Uterus (tissue), 4 donors: ENCODE results near the gene SUPT3H. TPM values are rescaled to one million over a fixed set of nuclear protein-coding genes. Genes with fewer than 3 reads are reported as not detected.

Experiments
- DNase-seq, 2 donors: peaks; one replicate each; pipeline ENCODE4 v3.0.0-alpha.2; 2019 to 2020
- H3K27ac ChIP-seq, 2 donors: fragments of 200-600 bp; sonication (generic); 1 replicate in 1 of 2; 2 replicates in 1 of 2; pipeline ENCODE4 v1.5.1; 2016 to 2018
- H3K27me3 ChIP-seq, 2 donors: fragments of 200-600 bp; sonication (generic); one replicate each; pipeline ENCODE4 v1.5.1; 2018 to 2019; ENCODE audit warnings: control low read depth in 1 of 2
- H3K36me3 ChIP-seq, 2 donors: fragments of 200-600 bp; sonication (generic); one replicate each; pipeline ENCODE4 v1.5.1; 2019; ENCODE audit warnings: control low read depth in 1 of 2
- H3K4me1 ChIP-seq, 2 donors: fragments of 200-600 bp; sonication (generic); one replicate each; pipeline ENCODE4 v1.5.1; 2018 to 2019; ENCODE audit warnings: control low read depth in 1 of 2
- H3K4me3 ChIP-seq, 2 donors: fragments of 200-600 bp; sonication (generic); 1 replicate in 1 of 2; 2 replicates in 1 of 2; pipeline ENCODE4 v1.5.1; 2018 to 2019; ENCODE audit warnings: mild to moderate bottlenecking in 1 of 2
- H3K9me3 ChIP-seq, 2 donors: fragments of 200-600 bp; sonication (generic); one replicate each; pipeline ENCODE4 v1.5.1; 2019; ENCODE audit warnings: control low read depth in 1 of 2
- CTCF ChIP-seq, 4 experiments: fragments of 200-600 bp in 2 of 4; fragments of 450-650 bp in 2 of 4; sonication (generic) in 2 of 4; IDR thresholded peaks; one replicate each; pipeline ENCODE4 v1.5.1; 2016 to 2019; ENCODE audit warnings: antibody characterized with exemption in 4 of 4, mild to moderate bottlenecking in 2 of 4, moderate library complexity in 1 of 4
- POLR2A ChIP-seq, 2 donors: fragments of 450-650 bp; IDR thresholded peaks; one replicate each; pipeline ENCODE4 v1.6.1; 2016; ENCODE audit warnings: antibody characterized with exemption in 2 of 2, mild to moderate bottlenecking in 1 of 2, moderate library complexity in 1 of 2
- intact Hi-C: fragments of 100-400 bp; cut with DNase I; formaldehyde crosslinking; loops from one replicate; pipeline ENCODE4 v1.15.1; 2023; ENCODE audit warnings: low total_unique reads
- microRNA counts, 2 donors: library from miRNA; unstranded; fragments of <30 nt; microRNA quantifications; one replicate each; lab custom pipeline; 2016 to 2017
- microRNA-seq: library from miRNA; unstranded; fragments of <30 nt; microRNA quantifications from one replicate; pipeline ENCODE4, GENCODE V29; 2016; ENCODE audit warnings: borderline microRNAs expressed, borderline replicate concordance
- small RNA-seq: library from RNA; depleted of rRNA; stranded (forward); fragments of <200 nt; gene quantifications from one replicate; pipeline ENCODE3, GENCODE V24; 2016
- total RNA-seq, 4 donors: library from RNA; depleted of rRNA in 3 of 4; stranded (reverse); fragments of >200 nt in 3 of 4; gene quantifications; one replicate each; pipeline versions ENCODE4 v1.1.0 to v1.2.4, GENCODE V29; 2014 to 2023
- donor health status: DM: yes; HTN: yes; CAD: no.

SUPT3H gene
- total RNA-seq, 4 donors from 2014 or later, result 1.3 to 14.9 (median 7.6) TPM

GRCh38 chr6:44784195-44784594 is 593.5 kb downstream of the SUPT3H start:
- no peaks in the 10 kb centered on the region for H3K27me3 ChIP-seq
- DNase-seq, result no peak
- no peak overlapping the region for H3K4me3 ChIP-seq
- H3K27ac ChIP-seq, result no peak overlapping the region
- no peaks in the 10 kb centered on the region for H3K36me3 ChIP-seq
- H3K4me1 ChIP-seq, result no peaks in the 10 kb centered on the region
- H3K9me3 ChIP-seq, result no peaks in the 10 kb centered on the region
- intact Hi-C loops, result no loop called here
- TF ChIP-seq CTCF (IDR thresholded peaks at IDR 0.05) (no peak), POLR2A (IDR thresholded peaks at IDR 0.05) (no peak)

- H3K27ac ChIP-seq, result no peak overlapping the region
- intact Hi-C loops, result no loop called here
- H3K4me1 ChIP-seq, result no peaks in the 10 kb centered on the region
- H3K9me3 ChIP-seq, result no peaks in the 10 kb centered on the region
- H3K36me3 ChIP-seq, result no peaks in the 10 kb centered on the region
- TF ChIP-seq POLR2A (IDR thresholded peaks at IDR 0.05) (no peak), CTCF (IDR thresholded peaks at IDR 0.05) (no peak)
- no peak overlapping the region for H3K4me3 ChIP-seq
- DNase-seq, result no peak
- no peaks in the 10 kb centered on the region for H3K27me3 ChIP-seq
Measured at GRCh38 chr6:44782892-44783291, 594.8 kb downstream of the SUPT3H start.

GRCh38 chr6:44781912-44782597 is 595.7 kb downstream of the SUPT3H start:
- H3K9me3 ChIP-seq, result no peaks in the 10 kb centered on the region
- H3K4me1 ChIP-seq, result no peaks in the 10 kb centered on the region
- DNase-seq, result no peak
- no peaks in the 10 kb centered on the region for H3K27me3 ChIP-seq
- intact Hi-C loops, result no loop called here
- H3K4me3 ChIP-seq, result no peak overlapping the region
- H3K36me3 ChIP-seq, result no peaks in the 10 kb centered on the region
- no peak overlapping the region for H3K27ac ChIP-seq
- no peak for TF ChIP-seq POLR2A (IDR thresholded peaks at IDR 0.05)
- no peak for TF ChIP-seq CTCF (IDR thresholded peaks at IDR 0.05)

- Histone ChIP-seq H3K4me1 (no peaks in the 10 kb centered on the region), H3K4me3 (no peak overlapping the region), H3K9me3 (no peaks in the 10 kb centered on the region), H3K27me3 (no peaks in the 10 kb centered on the region), H3K27ac (no peak overlapping the region), H3K36me3 (no peaks in the 10 kb centered on the region)
- TF ChIP-seq POLR2A (IDR thresholded peaks at IDR 0.05), result no peak
- intact Hi-C loops, result no loop called here
- no peak for DNase-seq
Measured at GRCh38 chr6:44780161-44780560, 597.6 kb downstream of the SUPT3H start.

GRCh38 chr6:44779130-44779826 is 598.5 kb downstream of the SUPT3H start:
- intact Hi-C loops, result no loop called here
- TF ChIP-seq CTCF (IDR thresholded peaks at IDR 0.05) (no peak), POLR2A (IDR thresholded peaks at IDR 0.05) (no peak)
- H3K36me3 ChIP-seq, result no peaks in the 10 kb centered on the region
- H3K27me3 ChIP-seq, result no peaks in the 10 kb centered on the region
- no peaks in the 10 kb centered on the region for H3K4me1 ChIP-seq
- H3K9me3 ChIP-seq, result no peaks in the 10 kb centered on the region
- no peak overlapping the region for H3K27ac ChIP-seq
- no peak for DNase-seq
- H3K4me3 ChIP-seq, result no peak overlapping the region

MicroRNAs encoded within 50 kb of the gene (microRNA counts, 767-probe panel; counts per million panel counts)
- microRNA hsa-miR-586 (lab: Ali Mortazavi, UCI), result 0 counts per million in 2 donors

Small RNAs within 50 kb of the gene (microRNA-seq; reads per million reads assigned to microRNA genes)
- gene MIR586, result not detected

Small RNAs within 50 kb of the gene (small RNA-seq; reads per million reads assigned to genes)
- gene MIR586, result not detected

Other genes with a start within 250 kb of the SUPT3H start
- gene RUNX2, start 49.6 kb downstream of the SUPT3H start, total RNA-seq, result 1 to 10 TPM in 3 of 4 donors, under 1 TPM in 1; 0.26 to 6.2 (median 2.1) TPM